Measurements from ENCODE around the gene RAD18.

- TF ChIP-seq POLR2A (IDR thresholded peaks at IDR 0.05) (no peak), EP300 (IDR thresholded peaks at IDR 0.05; ENCODE audit: low read depth) (no peak)
These were observed 31.0 kb upstream of the RAD18 start for GRCh38 chr3:8994226-8994625.

All from transverse colon (tissue), 1 donor.